Lung (tissue), 12 donors: Measurements from ENCODE around the gene DTX3. TPM values are rescaled to one million over a fixed set of nuclear protein-coding genes. Genes with fewer than 3 reads are reported as not detected.

ENCODE experiments used
- ATAC-seq: fragments of 200-7000 bp; cut with Tn5 transposase; one replicate; pipeline ENCODE4 v1.9.1; 2020; ENCODE audit warnings: moderate number of reproducible peaks; ENCODE audit not compliant: insufficient read depth, low FRiP score
- DNase-seq, 3 donors: peaks; one replicate each; pipeline ENCODE4 v3.0.0-alpha.2; 2013 to 2017
- H3K27ac ChIP-seq, 2 donors: one replicate each; pipeline ENCODE4 v1.5.1; 2013; ENCODE audit warnings: mild to moderate bottlenecking in 2 of 2, moderate library complexity in 2 of 2, control low read depth in 1 of 2, inconsistent platforms in 1 of 2, low read depth in 1 of 2, low read length in 1 of 2
- H3K27me3 ChIP-seq, 3 donors: one replicate each; pipeline ENCODE4 v1.5.1; 2013; ENCODE audit warnings: low read length in 2 of 3; ENCODE audit not compliant: control insufficient read depth in 3 of 3, insufficient read depth in 3 of 3
- H3K36me3 ChIP-seq, 4 donors: one replicate each; pipeline ENCODE4 v1.5.1; 2013; ENCODE audit warnings: low read length in 4 of 4, mild to moderate bottlenecking in 1 of 4, moderate library complexity in 1 of 4; ENCODE audit not compliant: control insufficient read depth in 4 of 4, insufficient read depth in 4 of 4
- H3K4me1 ChIP-seq, 5 donors: one replicate each; pipeline ENCODE4 v1.5.1; 2013; ENCODE audit warnings: low read length in 5 of 5, mild to moderate bottlenecking in 2 of 5, moderate library complexity in 1 of 5; ENCODE audit not compliant: control insufficient read depth in 5 of 5, insufficient read depth in 5 of 5
- H3K4me3 ChIP-seq: one replicate; pipeline ENCODE4 v1.5.1; 2013; ENCODE audit warnings: mild to moderate bottlenecking, control low read depth, moderate library complexity
- H3K9ac ChIP-seq, 2 donors: one replicate each; pipeline ENCODE4 v1.5.1; 2013; ENCODE audit warnings: low read length in 2 of 2, control low read depth in 1 of 2; ENCODE audit not compliant: insufficient read depth in 1 of 2
- H3K9me3 ChIP-seq, 4 donors: one replicate each; pipeline ENCODE4 v1.5.1; 2013; ENCODE audit warnings: low read length in 3 of 4, mild to moderate bottlenecking in 1 of 4, moderate library complexity in 1 of 4; ENCODE audit not compliant: control insufficient read depth in 4 of 4, insufficient read depth in 3 of 4
- WGBS, 2 donors: extraction: QIAGEN DNeasy Blood & Tissue Kit; methylation state at CpG; one replicate each; pipeline ENCODE4 v1.1.7; 2013; 5-methylcytosine and 5-hydroxymethylcytosine counted together
- polyA plus RNA-seq, 2 donors: library from polyadenylated mRNA; stranded (reverse); fragments of 200-250 nt; gene quantifications; one replicate each; pipeline ENCODE4 v1.2.1, GENCODE V29; 2013
- total RNA-seq, 2 donors: library from RNA; depleted of rRNA in 1 of 2; stranded (reverse); fragments of >200 nt in 1 of 2; gene quantifications; one replicate each; pipeline ENCODE4 v1.2.1, GENCODE V29; 2014 to 2021
- TF ChIP-seq, protein P1 (sequence below): IDR thresholded peaks from 2 replicates; pipeline ENCODE4 v1.5.1; 2012; ENCODE audit warnings: mild to moderate bottlenecking; ENCODE audit errors: control extremely low read depth, extremely low read depth
- donor health status: control.
- donor health status: control.
- donor health status: Bipolar disorder and iron deficiency.
- donor health status: healthy.
- donor health status: DM: yes; HTN: yes; CAD: no.

Gene DTX3
- total and polyA plus RNA-seq, 4 donors = 13.9 to 40.1 (median 24.9) TPM

DNA sequence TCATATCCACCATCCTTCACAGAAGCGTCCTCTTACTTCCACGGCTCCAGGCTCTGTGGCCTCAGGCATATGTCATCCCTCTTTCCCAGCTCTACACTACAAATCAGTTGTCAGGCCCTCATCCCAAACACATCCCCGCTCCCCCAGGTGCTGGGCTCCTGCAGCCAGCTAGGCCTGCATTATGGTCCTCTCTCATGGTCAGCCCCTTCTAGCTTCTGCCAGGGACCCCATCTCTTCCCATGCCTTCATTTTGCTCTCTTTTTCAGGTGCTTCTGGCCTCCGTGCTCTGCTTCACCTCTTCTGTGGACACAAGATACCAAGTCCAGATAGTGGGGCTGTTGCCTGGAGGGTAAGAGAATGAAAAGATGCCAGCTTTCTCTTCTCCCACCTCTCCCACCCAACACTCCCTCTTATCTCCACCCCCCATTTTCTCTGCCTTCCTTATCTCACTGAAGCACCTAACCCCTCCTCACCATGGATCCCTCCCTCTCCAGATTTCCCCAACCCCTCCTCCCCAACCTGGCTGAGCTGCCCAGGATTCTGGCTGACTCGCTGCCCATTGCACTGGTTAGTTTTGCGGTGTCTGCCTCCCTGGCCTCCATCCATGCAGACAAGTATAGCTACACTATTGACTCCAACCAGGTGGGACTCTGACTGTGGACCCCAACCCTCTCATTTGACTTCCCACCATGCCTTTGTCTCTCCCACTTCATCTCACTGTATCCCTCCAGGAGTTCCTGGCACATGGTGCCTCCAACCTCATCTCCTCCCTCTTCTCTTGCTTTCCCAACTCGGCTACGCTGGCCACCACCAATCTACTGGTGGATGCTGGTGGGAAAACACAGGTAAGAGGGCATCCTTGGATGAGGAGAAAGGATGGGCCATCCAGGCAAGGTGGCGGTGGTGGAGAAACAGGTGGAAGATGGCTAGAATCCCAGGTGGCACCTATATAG is 17.9 kb downstream of the DTX3 start:
- DNase-seq = peak in 1 of 3 donors; percentile 8
- Histone ChIP-seq H3K9ac (no peak overlapping the region), H3K27me3 (peaks cover 2 to 85% (median 50%) of the 10 kb centered on the region in 3 donors)

DNA sequence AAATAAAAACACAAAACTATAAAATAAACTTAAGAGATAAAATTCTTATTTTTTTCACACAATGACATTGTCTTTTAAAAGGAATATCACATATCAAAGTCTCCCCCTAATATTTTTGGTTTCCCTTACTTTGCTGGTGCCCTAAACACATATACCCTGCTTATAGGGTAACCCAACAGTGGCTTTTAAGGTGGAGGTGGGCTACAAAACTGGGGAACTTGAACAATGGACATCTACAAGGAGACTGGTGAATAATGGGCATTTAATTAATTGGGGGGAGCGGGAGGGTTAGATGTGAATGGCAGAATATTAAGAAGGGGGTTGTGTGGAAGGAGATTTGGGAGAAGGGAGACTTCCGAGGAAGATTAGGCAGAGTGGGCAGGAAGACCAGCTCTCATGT is 18.8 kb downstream of the DTX3 start:
- H3K4me3 ChIP-seq = no peak overlapping the region
- no peak overlapping the region for H3K9ac ChIP-seq
- WGBS, 2 donors = 65 to 68% methylated on average over 2 of the region's 2 CpGs
- no peak for DNase-seq
- no peak for ATAC-seq
- H3K9me3 ChIP-seq = peaks cover 0 to 2% (median 0%) of the 10 kb centered on the region in 4 donors
- peaks cover 2 to 90% (median 55%) of the 10 kb centered on the region in 3 donors for H3K27me3 ChIP-seq
- H3K4me1 ChIP-seq = peaks cover 0 to 24% (median 6%) of the 10 kb centered on the region in 5 donors
- TF ChIP-seq, protein P1, sequence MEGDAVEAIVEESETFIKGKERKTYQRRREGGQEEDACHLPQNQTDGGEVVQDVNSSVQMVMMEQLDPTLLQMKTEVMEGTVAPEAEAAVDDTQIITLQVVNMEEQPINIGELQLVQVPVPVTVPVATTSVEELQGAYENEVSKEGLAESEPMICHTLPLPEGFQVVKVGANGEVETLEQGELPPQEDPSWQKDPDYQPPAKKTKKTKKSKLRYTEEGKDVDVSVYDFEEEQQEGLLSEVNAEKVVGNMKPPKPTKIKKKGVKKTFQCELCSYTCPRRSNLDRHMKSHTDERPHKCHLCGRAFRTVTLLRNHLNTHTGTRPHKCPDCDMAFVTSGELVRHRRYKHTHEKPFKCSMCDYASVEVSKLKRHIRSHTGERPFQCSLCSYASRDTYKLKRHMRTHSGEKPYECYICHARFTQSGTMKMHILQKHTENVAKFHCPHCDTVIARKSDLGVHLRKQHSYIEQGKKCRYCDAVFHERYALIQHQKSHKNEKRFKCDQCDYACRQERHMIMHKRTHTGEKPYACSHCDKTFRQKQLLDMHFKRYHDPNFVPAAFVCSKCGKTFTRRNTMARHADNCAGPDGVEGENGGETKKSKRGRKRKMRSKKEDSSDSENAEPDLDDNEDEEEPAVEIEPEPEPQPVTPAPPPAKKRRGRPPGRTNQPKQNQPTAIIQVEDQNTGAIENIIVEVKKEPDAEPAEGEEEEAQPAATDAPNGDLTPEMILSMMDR = no peak
- H3K36me3 ChIP-seq = no peaks in the 10 kb centered on the region
- no peak overlapping the region for H3K27ac ChIP-seq

More for the DNA sequence above, 17.9 kb downstream of the DTX3 start:
- TF ChIP-seq, protein P1 = no peak
- 83 to 88% methylated on average over 9 of the region's 9 CpGs for WGBS, 2 donors
- no peak overlapping the region for H3K27ac ChIP-seq
- H3K36me3 ChIP-seq = peaks cover 0 to 3% (median 0%) of the 10 kb centered on the region in 4 donors
- no peak for ATAC-seq
- H3K4me1 ChIP-seq = peaks cover 0 to 20% (median 3%) of the 10 kb centered on the region in 5 donors
- H3K9me3 ChIP-seq = no peaks in the 10 kb centered on the region
- no peak overlapping the region for H3K4me3 ChIP-seq

DNA sequence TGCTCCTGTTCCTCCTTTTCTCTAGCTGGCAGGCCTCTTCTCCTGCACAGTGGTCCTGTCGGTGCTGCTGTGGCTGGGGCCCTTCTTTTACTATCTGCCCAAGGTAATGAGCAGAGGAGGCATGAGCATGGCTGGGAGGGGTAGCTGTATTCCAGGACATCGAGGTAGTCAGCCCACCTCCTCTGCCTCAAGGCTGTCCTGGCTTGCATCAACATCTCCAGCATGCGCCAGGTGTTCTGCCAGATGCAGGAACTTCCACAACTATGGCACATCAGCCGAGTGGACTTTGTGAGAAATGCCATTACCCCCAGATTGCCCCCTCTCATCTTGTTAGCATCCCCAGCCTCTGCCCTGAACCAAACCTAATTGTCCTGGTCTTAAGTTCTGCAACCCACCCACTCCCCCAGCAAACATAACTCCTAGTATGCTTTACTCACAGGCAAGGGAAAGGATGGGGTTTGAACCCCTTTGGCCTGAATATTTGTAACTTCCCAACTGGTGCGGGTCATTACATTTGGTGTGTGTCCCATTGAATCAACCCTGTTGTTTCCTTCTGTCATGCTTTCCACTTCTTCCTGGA is 19.3 kb downstream of the DTX3 start:
- Histone ChIP-seq H3K4me3 (no peak overlapping the region), H3K9me3 (peaks cover 0 to 2% (median 0%) of the 10 kb centered on the region in 4 donors), H3K36me3 (no peaks in the 10 kb centered on the region), H3K9ac (no peak overlapping the region), H3K4me1 (peaks cover 0 to 24% (median 6%) of the 10 kb centered on the region in 5 donors), H3K27ac (no peak overlapping the region), H3K27me3 (peaks cover 2 to 93% (median 56%) of the 10 kb centered on the region in 3 donors)
- 48 to 70% methylated on average over 5 of the region's 5 CpGs for WGBS, 2 donors
- ATAC-seq (no peak), DNase-seq (peak in 1 of 3 donors; percentile 4)
- TF ChIP-seq, protein P1 = no peak
